ENCODE results near the gene PPP1R18.
"Not testable (repeated sequence)": the region's sequence is repeated elsewhere in the genome, so short reads cannot be mapped to it uniquely, and the experiment has no call there.

PPP1R18 gene, protein sequence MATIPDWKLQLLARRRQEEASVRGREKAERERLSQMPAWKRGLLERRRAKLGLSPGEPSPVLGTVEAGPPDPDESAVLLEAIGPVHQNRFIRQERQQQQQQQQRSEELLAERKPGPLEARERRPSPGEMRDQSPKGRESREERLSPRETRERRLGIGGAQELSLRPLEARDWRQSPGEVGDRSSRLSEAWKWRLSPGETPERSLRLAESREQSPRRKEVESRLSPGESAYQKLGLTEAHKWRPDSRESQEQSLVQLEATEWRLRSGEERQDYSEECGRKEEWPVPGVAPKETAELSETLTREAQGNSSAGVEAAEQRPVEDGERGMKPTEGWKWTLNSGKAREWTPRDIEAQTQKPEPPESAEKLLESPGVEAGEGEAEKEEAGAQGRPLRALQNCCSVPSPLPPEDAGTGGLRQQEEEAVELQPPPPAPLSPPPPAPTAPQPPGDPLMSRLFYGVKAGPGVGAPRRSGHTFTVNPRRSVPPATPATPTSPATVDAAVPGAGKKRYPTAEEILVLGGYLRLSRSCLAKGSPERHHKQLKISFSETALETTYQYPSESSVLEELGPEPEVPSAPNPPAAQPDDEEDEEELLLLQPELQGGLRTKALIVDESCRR

DNA sequence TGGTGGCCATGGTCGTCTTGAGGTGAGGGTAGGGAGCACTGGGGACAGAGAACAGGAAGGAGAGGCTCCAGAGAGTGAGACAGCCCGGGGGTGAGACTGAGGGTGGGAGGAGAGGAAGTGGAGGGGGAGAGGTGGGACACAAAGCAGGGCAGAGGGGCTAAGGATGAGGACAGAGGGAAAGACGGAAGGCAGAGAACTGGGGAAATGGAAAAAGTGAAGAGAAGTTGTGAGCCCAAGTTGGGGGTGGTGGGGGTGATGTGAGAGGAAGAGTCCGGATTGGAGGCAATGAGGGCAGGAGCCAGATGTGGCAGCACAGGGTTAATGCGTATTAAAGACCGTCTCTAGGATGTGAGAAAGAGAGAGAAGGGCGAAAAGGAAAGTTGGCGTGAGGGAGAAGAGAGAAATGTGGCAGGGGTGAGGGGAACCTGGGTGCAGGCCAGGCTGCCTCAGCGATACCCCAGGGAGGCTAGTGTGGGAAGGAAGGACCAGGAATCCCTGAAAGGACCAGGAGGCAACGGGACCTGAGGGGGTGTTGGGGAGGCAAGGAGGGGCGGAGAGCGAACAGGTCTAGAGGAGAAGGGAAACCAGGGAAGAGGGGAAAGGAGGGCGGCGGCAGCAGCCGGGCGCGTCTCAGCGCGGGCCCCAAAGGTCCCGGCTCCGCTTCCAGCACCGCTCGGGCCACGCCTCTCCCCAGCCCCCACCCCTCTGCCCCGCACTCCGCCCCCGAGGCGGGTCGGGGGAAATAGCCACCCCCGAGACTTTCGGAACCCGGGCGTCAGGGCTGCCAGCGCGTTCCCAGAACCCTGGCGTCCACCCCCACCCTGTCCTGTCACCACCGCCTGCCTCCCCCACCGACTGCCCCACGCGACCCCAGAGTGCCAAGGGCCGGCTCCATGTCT lies at the start of gene PPP1R18:
Gene PPP1R18, minus strand, starts transcription at position 637 of the 899 bp plus-strand sequence. Its CDS starts 627 bp downstream, at position 10.
- peak; percentile 49 to 80 for DNase-seq (ENCODE audit: low spot score in 2 of 2)
- H3K36me3 ChIP-seq (replicated peaks), result no peaks in the 10 kb centered on the region; the same call in 1 of the 2 replicates
- H3K27me3 ChIP-seq (ENCODE audit: low read depth), result no peaks in the 10 kb centered on the region
- peaks cover 47% of the 10 kb centered on the region for H3K4me1 ChIP-seq
- H3K4me3 ChIP-seq, result peak within 1 kb of the TSS; percentile 67
- in situ Hi-C loops (cut with MboI; ENCODE audit: low sequenced_read_pairs), result no loop called here
- no peaks in the 10 kb centered on the region for H3K9me3 ChIP-seq

DNA sequence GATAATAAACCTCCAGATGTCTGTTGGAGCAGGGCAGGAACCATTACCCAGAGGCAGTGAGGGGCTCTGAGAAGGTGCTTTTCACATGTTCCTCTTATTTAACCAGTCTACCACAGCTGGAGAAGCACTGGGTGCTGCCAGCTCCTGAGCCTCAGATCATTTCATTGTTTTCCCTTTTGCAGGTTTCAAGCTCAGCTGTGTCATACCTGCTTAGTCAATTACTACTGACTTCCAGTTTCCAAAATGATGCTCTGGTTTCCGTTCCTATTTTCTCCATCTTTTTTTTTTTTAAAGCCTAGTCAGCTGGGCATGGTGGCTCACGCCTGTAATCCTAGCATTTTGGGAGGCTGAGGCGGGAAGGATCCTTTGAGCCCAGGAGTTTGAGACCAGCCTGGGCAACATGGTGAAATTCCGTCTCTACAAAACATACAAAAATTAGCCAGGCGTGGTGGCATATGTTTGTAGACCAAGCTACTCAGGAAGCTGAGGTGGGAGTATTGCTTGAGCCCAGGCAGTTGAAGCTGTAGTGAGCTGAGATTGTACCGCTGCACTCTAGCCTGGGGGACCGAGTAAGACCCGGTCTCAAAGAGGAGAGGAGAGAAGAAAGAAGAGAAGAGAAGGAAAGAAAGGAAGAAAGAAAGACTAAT lies 49.3 kb upstream of the PPP1R18 start:
- Histone ChIP-seq H3K36me3 (replicated peaks) (peaks cover 65% of the 10 kb centered on the region), H3K4me1 (no peaks in the 10 kb centered on the region), H3K9me3 (no peaks in the 10 kb centered on the region), H3K27me3 (ENCODE audit: low read depth) (no peaks in the 10 kb centered on the region), H3K4me3 (no peak overlapping the region)
- no peak for DNase-seq (ENCODE audit: low spot score in 2 of 2)
- in situ Hi-C loops (cut with MboI; ENCODE audit: low sequenced_read_pairs), result no loop called here

DNA sequence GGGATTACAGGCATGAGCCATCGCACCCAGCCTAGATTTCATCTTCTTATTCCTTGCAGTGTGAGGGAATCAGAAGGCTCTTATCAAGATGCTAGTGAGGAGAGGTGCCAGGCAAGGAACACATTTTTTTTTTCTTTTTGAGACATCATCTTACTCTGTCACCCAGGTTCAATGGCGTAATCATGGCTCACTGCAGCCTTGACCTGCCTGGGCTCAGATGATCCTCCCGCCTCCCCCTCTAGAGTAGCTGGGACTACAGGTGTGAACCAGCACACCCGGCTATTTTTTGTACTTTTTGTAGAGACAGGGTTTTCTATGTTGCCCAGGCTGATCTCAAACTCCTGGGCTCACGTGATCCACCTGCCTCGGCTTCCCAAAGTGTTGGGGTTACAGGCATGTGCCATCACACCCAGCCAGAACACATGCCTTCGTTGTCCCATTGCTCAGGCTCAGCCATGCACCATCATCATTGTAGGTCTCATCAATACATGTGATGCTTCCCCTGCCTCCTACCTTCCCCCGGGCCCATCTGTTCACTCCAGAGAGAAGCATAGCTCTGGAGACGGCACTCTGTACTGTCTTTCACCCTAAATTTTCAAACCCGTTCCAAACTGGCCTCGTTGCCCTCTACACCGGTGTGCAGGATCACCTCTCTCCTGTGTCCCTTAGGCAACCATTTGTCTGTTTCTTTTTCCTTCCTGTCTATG lies 45.9 kb upstream of the PPP1R18 start:
- no peaks in the 10 kb centered on the region for H3K27me3 ChIP-seq (ENCODE audit: low read depth)
- no peak for DNase-seq (ENCODE audit: low spot score in 2 of 2)
- H3K4me1 ChIP-seq, result peaks cover 3% of the 10 kb centered on the region
- peaks cover 56% of the 10 kb centered on the region for H3K36me3 ChIP-seq (replicated peaks)
- no peak overlapping the region for H3K4me3 ChIP-seq
- no peaks in the 10 kb centered on the region for H3K9me3 ChIP-seq
- in situ Hi-C loops (cut with MboI; ENCODE audit: low sequenced_read_pairs), result no loop called here

DNA sequence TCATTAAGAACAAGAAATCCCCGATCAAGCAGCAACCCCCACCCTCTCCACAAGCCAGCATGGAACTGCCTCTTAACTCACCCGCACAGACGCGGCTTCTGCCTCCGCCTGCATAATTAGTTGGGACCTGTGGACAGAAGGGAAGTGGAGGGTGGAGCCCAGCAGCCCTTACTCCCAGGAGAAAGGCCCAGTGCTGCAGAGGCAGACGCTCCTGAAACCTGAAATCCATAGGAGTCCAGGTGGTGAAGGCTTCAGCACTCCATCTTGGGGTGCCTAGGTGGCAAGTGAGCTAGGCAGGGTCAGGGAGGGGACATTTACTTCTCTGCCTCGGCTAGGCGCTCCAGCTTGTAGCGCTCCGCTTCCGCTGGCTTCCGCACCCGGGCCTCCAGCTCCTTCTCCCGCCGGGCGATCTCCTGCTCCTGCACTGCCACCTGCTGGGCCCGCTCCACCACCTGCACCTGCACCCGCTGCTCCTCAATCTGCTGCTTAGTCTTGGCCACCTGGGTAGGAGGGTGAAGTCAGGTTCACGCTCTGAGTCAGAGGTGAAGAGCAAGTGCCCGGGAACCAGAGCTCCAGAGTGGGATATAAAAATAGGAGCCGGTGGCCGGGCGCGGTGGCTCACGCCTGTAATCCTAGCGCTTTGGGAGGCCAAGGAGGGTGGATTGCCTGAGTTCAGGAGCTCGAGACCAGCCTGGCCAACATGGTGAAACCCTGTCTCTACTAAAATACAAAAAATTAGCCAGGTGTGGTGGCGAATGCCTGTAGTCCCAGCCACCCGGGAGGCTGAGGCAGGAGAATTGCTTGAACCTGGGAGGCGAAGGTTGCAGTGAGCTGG lies 44.4 kb upstream of the PPP1R18 start:
- H3K4me1 ChIP-seq, result peaks cover 3% of the 10 kb centered on the region
- no peaks in the 10 kb centered on the region for H3K9me3 ChIP-seq
- in situ Hi-C loops (cut with MboI; ENCODE audit: low sequenced_read_pairs), result no loop called here
- no peak overlapping the region for H3K4me3 ChIP-seq
- peaks cover 52% of the 10 kb centered on the region for H3K36me3 ChIP-seq (replicated peaks)
- H3K27me3 ChIP-seq (ENCODE audit: low read depth), result no peaks in the 10 kb centered on the region
- peak; percentile 65 to 89 for DNase-seq (ENCODE audit: low spot score in 2 of 2)

DNA sequence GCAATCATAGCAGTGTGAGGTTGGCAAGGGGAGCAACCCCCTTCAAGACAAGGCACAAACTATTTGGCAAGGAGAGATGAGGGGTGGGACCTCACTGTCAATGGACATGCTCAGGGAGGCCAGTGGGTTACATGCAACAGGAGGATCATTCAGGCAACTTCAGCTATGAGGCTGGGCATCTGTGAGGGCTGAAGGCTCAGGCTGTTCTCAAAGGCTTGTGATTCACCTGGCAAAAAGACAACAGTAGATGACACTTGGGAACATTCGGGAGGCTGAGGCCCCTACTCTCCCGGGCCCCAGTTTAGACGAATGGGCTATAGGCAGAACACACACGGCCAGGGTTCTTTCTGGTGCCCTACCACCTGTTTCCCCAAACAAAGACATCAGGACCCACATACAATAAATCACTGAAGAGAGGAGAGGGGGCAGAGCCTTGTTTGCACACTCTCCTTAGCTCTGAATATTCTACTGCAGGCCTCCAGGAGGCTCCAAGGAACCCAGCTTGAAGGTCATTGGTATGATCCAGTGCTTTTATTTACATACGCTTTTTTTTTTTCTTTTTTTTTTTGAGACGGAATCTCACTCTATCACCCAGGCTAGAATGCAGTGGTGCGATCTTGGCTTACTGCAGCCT lies 41.6 kb upstream of the PPP1R18 start:
- no peak overlapping the region for H3K4me3 ChIP-seq
- H3K36me3 ChIP-seq (replicated peaks), result peaks cover 63% of the 10 kb centered on the region
- no peak for DNase-seq (ENCODE audit: low spot score in 2 of 2)
- in situ Hi-C loops (cut with MboI; ENCODE audit: low sequenced_read_pairs), result loop anchor here (5.0 kb wide), 1 partner anchor 56 kb away; the partner anchor contains the start of gene DHX16
- H3K4me1 ChIP-seq, result peaks cover 13% of the 10 kb centered on the region
- no peaks in the 10 kb centered on the region for H3K9me3 ChIP-seq
- H3K27me3 ChIP-seq (ENCODE audit: low read depth), result no peaks in the 10 kb centered on the region

DNA sequence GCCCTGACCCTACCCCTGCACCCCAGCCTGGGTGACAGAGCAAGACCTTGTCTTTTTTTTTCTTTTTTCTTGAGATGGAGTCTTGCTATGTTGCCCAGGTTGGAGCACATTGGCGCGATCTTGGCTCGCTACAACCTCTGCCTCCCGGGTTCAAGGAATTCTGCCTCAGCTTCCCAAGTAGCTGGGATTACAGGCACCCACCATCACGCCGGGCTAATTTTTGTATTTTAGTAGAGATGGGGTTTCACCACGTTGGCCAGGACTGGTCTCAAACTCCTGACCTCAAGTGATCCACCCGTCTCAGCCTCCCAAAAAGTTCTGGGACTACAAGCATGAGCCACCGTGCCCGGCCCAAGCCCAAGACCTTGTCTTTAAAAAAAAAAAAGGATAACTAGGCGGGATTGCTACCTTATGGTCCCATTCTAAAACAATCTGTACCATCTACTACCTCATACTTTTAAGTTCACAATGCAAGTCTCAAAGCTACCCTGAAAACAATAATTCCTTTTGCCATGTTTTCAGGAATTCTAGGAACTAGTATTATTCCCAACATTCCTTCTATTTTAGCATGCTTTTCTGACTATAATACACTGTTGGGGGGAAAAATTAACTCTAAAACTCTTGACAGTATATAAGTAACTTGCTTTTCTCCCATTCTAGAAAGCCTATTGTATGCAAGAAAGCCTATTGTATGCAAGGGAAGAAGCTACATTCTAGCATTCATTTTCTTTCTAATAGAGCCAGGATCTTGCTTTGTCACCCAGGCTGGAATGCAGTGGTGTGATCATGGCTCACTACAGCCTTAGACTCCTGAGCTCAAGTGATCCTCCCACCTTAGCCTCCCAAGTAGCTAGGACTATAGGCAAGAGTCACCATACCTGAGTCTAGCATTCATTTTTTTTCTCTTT lies 40.3 kb upstream of the PPP1R18 start:
- peaks cover 17% of the 10 kb centered on the region for H3K4me1 ChIP-seq
- no peaks in the 10 kb centered on the region for H3K9me3 ChIP-seq
- no peaks in the 10 kb centered on the region for H3K27me3 ChIP-seq (ENCODE audit: low read depth)
- H3K4me3 ChIP-seq, result no peak overlapping the region
- in situ Hi-C loops (cut with MboI; ENCODE audit: low sequenced_read_pairs), result loop anchor here (5.0 kb wide), 1 partner anchor 54 kb away; the partner anchor contains the start of gene DHX16
- H3K36me3 ChIP-seq (replicated peaks), result peaks cover 74% of the 10 kb centered on the region
- DNase-seq (ENCODE audit: low spot score in 2 of 2), result peak in 1 of 2 experiments; percentile 21

DNA sequence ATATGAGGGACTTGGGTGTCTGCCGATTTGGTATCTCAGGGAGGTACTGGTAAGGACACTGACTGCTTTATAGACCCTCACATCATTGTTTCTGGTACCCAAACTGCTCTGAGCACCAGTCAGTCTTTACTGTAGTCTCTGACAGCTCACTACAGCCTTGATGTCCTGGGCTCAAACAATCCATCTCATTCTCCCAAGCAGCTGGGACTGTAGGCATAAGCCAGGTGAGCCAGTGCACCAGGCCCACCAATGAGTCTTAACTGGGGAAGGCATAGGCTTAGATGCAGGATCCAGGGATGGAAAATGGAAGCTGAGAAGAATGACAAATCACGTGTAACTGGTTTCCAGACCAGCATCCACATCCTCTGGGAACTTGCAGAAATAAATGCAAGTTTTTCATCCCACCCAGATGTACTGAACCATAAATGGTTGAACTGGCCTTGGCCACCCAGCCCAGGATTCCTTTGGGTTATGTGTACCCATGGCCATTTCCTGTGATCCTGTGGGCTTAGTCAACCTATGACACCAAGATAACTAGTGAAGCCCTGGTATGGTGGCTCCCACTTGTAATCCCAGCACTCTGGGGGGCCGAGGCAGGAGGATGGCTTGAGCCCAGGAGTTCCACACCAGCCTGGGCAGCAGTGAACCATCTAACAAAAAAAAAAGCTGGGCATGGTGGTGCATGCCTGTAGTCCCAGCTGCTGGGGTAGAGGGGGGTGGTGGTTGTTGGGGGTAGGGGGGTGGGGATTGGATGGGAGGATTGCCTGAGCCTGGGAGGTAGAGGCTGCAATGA lies 39.5 kb upstream of the PPP1R18 start:
- no peak overlapping the region for H3K4me3 ChIP-seq
- H3K9me3 ChIP-seq, result no peaks in the 10 kb centered on the region
- no peaks in the 10 kb centered on the region for H3K27me3 ChIP-seq (ENCODE audit: low read depth)
- peaks cover 78% of the 10 kb centered on the region for H3K36me3 ChIP-seq (replicated peaks)
- DNase-seq (ENCODE audit: low spot score in 2 of 2), result peak; percentile 38 to 46
- in situ Hi-C loops (cut with MboI; ENCODE audit: low sequenced_read_pairs), result loop anchor here (5.0 kb wide), 1 partner anchor 54 kb away; the partner anchor contains the start of gene DHX16
- peaks cover 17% of the 10 kb centered on the region for H3K4me1 ChIP-seq

DNA sequence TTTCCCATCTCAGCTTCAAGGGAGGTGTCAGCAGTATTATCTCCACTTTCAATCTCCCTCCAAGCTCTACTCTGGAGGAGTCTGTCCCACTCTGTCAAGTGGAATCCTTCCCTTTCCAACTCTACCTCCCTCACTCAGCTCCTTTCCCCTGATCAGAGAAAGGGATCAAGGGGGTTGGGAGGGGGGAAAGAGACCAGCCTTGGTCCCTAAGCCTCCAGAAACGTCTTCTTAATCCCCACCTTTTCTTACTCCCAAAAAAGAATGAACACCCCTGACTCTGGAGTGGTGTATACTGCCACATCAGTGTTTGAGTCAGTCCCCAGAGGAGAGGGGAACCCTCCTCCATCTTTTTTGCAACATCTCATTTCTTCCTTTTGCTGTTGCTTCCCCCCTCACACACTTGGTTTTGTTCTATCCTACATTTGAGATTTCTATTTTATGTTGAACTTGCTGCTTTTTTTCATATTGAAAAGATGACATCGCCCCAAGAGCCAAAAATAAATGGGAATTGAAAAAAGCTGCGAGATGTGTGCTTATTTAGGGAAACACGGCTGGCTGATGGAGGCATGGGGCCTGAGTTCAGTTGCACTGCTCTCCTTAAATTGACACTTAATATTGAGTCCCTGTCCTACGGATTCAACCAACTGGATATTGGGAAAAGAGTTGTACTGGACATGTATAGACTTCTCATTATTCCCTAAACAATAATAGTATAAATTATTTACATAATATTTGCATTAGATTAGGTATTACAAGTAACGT lies 38.6 kb upstream of the PPP1R18 start:
- no peak for DNase-seq (ENCODE audit: low spot score in 2 of 2)
- no peaks in the 10 kb centered on the region for H3K27me3 ChIP-seq (ENCODE audit: low read depth)
- peaks cover 14% of the 10 kb centered on the region for H3K4me1 ChIP-seq
- in situ Hi-C loops (cut with MboI; ENCODE audit: low sequenced_read_pairs), result loop anchor here (5.0 kb wide), 2 partner anchors 53 to 108 kb away; partner anchors contain the start of genes DHX16, MRPS18B and PPP1R10
- H3K4me3 ChIP-seq, result no peak overlapping the region
- H3K9me3 ChIP-seq, result no peaks in the 10 kb centered on the region
- H3K36me3 ChIP-seq (replicated peaks), result peaks cover 76% of the 10 kb centered on the region

DNA sequence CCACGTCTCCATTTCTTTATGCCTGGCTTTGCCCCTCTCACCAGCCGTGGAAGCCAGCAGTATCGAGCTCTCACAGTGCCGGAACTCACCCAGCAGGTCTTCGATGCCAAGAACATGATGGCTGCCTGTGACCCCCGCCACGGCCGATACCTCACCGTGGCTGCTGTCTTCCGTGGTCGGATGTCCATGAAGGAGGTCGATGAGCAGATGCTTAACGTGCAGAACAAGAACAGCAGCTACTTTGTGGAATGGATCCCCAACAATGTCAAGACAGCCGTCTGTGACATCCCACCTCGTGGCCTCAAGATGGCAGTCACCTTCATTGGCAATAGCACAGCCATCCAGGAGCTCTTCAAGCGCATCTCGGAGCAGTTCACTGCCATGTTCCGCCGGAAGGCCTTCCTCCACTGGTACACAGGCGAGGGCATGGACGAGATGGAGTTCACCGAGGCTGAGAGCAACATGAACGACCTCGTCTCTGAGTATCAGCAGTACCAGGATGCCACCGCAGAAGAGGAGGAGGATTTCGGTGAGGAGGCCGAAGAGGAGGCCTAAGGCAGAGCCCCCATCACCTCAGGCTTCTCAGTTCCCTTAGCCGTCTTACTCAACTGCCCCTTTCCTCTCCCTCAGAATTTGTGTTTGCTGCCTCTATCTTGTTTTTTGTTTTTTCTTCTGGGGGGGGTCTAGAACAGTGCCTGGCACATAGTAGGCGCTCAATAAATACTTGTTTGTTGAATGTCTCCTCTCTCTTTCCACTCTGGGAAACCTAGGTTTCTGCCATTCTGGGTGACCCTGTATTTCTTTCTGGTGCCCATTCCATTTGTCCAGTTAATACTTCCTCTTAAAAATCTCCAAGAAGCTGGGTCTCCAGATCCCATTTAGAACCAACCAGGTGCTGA lies 37.6 kb upstream of the PPP1R18 start:
- H3K4me1 ChIP-seq, result peaks cover 15% of the 10 kb centered on the region
- in situ Hi-C loops (cut with MboI; ENCODE audit: low sequenced_read_pairs), result loop anchor here (5.0 kb wide), 1 partner anchor 107 kb away; the partner anchor contains the start of genes MRPS18B and PPP1R10
- DNase-seq (ENCODE audit: low spot score in 2 of 2); H3K4me3 ChIP-seq; H3K9me3 ChIP-seq; H3K27me3 ChIP-seq (ENCODE audit: low read depth): not testable (repeated sequence)
- peaks cover 66% of the 10 kb centered on the region for H3K36me3 ChIP-seq (replicated peaks)
